ENCODE results near the gene SBF2.

DNA sequence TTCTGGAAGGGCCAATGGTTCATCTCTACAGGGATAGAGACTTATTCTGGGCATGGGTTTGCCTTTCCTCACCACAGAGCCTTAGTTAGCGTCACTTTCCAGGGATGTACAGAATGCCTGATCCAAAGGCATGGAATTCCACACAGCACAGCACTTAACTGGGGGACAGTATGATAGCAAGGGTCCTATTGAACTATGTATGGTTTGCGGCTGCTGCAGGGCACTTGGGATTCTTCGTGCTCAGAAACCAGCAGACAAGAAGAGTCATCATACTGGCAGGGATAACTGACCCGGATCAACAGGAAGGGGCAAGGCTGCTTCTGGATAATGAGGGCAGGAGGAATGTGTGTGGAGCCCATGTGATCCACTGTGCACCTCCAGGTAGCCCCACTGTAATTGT is 524.4 kb downstream of the SBF2 start:
- TF ChIP-seq, protein P1, sequence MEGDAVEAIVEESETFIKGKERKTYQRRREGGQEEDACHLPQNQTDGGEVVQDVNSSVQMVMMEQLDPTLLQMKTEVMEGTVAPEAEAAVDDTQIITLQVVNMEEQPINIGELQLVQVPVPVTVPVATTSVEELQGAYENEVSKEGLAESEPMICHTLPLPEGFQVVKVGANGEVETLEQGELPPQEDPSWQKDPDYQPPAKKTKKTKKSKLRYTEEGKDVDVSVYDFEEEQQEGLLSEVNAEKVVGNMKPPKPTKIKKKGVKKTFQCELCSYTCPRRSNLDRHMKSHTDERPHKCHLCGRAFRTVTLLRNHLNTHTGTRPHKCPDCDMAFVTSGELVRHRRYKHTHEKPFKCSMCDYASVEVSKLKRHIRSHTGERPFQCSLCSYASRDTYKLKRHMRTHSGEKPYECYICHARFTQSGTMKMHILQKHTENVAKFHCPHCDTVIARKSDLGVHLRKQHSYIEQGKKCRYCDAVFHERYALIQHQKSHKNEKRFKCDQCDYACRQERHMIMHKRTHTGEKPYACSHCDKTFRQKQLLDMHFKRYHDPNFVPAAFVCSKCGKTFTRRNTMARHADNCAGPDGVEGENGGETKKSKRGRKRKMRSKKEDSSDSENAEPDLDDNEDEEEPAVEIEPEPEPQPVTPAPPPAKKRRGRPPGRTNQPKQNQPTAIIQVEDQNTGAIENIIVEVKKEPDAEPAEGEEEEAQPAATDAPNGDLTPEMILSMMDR (IDR thresholded peaks at IDR 0.05; ENCODE audit: low read depth, low read length): no peak
- no peak for TF ChIP-seq POLR2A (IDR thresholded peaks at IDR 0.05; ENCODE audit: extremely low read depth, insufficient read length)
- TF ChIP-seq, protein P2, sequence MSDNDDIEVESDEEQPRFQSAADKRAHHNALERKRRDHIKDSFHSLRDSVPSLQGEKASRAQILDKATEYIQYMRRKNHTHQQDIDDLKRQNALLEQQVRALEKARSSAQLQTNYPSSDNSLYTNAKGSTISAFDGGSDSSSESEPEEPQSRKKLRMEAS (IDR thresholded peaks at IDR 0.05; ENCODE audit: low read depth, low read length): no peak
